GM18507 (cell line): ENCODE results near the gene LYSMD1.
A peak's percentile ranks its signal among the peaks of the same experiment; 100 is the strongest.
"Not testable (repeated sequence)": the region's sequence is repeated elsewhere in the genome, so short reads cannot be mapped to it uniquely, and the experiment has no call there.

ENCODE experiments used
- DNase-seq: peaks from one replicate; pipeline ENCODE4 v3.0.0; 2011; ENCODE audit warnings: low read depth; ENCODE audit not compliant: insufficient read length; ENCODE audit errors: extremely low spot score
- FAIRE-seq: peaks from 2 replicates; lab custom pipeline; 2011; peaks lifted over from hg19 to GRCh38; lab: Jason Lieb, UNC

The LYSMD1 gene

DNA sequence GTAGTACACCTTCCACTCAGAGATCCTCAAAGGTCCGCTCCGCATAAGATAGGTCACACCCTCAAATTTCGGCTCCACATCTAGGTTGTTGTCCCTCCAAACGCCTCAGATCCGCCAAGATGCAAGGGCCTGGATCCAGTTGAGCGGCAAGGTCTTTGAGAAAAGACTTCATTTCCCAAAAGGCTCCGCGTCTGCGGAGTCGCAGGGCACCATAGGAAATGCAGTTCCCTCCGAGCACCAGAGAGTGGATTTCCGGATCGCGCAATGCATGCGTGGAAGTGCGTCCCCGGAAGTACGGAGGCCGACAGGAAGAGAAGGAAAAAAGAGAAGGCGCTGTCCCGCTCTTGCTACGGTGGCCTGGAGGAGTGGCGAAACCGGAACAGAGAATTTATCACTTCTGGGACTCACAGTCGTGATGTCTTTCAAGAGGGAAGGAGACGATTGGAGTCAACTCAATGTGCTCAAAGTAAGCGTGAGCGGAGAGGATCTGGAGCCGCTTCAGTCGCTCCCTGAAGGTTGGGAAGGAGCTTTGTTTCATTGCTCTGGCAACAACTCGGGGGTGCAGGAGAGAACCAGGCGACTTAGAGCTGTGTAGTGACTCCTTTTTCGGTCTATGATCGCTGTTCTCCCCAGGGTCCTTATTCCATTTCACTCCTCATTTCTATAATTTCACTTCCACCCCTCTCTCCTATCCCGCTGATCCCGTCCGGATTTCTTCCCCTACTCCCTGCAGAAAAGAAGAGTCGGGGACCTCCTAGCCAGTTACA lies at the start of gene LYSMD1, which contains the start of gene SCNM1:
Gene LYSMD1 (minus strand): TSS at position 165 of the 767 bp plus-strand sequence. CDS start 644 bp downstream, outside the sequence.
Gene SCNM1 (plus strand): TSS at position 407 of the 767 bp plus-strand sequence. CDS start 9 bp downstream, at position 416.
- FAIRE-seq (peak; percentile 99), DNase-seq (peak; percentile 89)

DNA sequence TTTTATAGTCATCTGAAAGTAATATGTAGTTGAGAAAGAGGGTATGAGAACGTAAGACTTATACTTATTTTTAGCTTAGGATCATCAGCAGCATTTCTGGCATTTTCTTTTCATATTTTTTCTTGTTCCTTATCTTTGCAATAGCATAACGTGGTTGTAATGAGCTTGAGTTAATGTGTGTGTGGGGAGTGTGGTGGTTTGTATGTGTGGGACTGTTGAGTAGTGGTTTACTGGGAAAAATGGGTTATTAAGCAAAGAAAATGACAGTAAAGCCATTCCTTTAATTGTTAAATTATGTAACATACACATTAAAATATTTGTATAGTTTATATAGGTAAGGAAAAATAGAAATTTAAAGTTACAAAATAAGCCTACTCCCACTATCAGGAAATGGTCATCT lies 47.9 kb upstream of the LYSMD1 start:
- DNase-seq (no peak), FAIRE-seq (no peak)

- DNase-seq: no peak
- no peak for FAIRE-seq
Observed at GRCh38 chr1:151211972-151212705, 46.4 kb upstream of the LYSMD1 start.

DNA sequence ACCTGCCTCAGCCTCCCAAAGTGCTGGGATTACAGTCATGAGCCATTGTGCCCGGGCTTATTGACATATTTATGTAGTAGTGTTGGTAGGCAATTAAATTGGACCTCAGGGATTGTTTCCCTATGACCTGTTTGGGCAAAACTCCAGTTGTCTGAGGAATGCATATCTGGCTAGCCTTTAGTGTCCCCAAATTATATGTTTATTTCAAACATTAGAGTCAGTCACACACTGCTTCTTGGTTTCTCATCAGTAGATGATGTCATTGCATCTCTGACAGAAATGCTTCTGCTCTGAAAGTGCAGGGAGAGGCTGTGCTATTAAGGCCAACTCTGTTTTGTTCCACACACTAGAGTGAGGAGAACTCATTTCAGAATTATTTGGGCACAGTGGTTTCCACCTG lies 45.1 kb upstream of the LYSMD1 start:
- FAIRE-seq (no peak), DNase-seq (no peak)

DNA sequence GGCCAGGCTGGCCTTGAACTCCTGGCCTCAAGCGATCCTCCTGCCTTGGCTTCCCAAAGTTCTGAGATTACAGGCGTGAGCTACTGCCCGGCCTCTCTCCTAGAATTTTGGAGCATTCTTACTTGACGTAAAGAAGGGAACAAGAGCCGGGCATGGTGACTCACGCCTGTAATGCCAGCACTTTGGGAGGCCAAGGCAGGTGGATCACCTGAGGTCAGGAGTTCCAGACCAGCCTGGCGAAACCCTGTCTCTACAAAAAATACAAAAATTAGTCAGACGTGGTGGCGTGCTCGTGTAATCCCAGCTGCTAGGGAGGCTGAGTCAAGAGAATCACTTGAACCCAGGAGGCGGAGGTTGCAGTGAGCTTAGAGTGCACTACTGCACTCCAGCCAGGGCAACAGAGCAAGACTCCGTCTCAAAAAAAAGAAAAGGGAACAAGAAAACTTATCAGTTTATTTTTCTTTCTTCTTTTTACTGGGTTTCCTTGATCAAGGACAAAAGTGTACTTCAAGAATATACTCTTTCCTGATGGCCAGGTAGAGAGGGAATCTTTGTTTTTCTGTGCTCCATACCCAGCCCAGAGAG lies 39.8 kb upstream of the LYSMD1 start:
- DNase-seq, FAIRE-seq: not testable (repeated sequence)

DNA sequence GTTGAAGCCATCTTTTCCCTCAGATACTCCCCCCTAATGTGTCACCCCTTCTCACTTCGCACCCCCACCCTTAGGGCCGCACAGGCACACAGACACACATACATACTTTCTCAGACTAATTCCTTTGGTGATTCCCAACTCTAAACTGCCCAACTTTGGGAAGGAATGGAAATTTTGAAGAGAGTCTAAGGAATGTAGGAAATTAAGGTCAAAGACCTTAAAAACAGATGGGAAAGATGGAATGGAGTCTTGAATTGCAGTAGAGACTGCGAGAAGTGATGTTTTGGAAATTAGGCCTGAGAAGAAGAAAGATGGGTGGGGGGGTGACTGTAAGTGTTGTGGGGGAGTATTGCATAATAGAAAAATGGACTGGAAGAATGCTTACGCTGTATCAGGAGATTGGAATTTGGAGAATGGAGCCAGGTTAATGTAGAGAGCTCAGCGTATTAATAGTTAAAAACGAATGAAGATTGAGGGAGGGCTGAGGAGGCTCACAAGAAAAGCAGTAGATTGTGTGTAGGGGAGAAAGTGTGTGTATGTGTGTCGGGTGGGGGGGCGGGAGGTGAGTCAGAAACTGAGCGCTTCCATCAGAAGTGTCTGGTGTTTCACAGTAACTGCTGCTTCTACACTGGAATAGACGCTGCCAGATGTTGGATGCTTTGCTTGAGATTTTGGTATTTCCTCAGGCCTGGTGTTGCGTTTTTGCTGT lies 34.3 kb upstream of the LYSMD1 start:
- FAIRE-seq: no peak
- DNase-seq: no peak

GRCh38 chr1:151198254-151199127 lies 32.8 kb upstream of the LYSMD1 start, which contains the start of gene PIP5K1A:
PIP5K1A (plus strand) TSS chr1:151198552; CDS start chr1:151198997, 445 bp downstream.
- FAIRE-seq (peak; percentile 96), DNase-seq (peak; percentile 99)

- FAIRE-seq (no peak), DNase-seq (no peak)
Observed at GRCh38 chr1:151197863-151198253, 32.2 kb upstream of the LYSMD1 start.

- DNase-seq: no peak
- peak; percentile 73 for FAIRE-seq
Observed at GRCh38 chr1:151196292-151196800, 30.6 kb upstream of the LYSMD1 start.

DNA sequence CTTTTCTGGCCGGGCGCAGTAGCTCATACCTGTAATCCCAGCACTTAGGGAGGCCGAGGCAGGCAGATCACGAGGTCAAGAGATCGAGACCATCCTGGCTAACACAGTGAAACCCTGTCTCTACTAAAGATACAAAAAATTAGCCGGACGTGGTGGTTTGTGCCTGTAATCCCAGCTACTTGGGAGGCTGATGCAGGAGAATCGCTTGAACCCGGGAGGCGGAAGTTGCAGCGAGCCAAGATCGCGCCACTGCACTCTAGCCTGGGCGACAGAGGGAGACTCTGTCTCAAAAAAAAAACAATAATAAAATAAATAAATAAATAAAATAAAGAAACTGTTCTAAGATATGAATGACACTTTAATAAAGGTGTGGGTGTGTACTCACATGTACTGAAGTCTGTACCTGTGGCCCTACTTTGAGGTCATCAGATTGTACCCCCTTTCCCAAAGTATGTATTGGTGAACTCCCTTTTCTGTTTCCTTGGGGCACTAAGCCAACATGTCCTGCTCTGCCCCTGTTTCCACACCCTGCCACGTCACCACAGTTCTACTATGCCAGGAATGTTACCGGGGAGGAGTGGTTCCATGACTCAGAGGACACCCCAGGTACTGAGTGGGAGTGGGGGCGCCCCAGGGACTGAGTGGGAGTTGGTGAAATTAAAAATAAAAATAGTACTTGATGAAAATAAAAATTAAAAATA lies 29.3 kb upstream of the LYSMD1 start:
- not testable (repeated sequence) for FAIRE-seq, DNase-seq

GRCh38 chr1:151193856-151194255 lies 28.2 kb upstream of the LYSMD1 start:
- no peak for FAIRE-seq

DNA sequence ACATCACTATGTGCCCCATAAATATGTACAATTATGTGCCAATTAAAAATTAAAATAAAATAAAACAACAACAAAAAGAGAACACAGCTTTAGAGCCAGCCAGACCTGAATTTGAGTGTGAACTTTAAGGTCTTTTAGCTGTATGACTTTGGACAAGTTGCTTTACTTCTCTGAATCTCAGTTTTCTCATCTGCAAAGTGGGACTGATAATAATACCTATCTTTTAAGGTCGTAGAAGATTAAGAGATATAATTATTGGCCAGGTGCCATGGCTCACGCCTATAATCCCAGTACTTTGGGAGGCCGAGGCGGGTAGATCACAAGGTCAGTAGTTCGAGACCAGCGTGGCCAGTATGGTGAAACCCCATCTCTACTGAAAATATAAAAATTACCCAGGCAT lies 27.6 kb upstream of the LYSMD1 start:
- no peak for DNase-seq
- no peak for FAIRE-seq

More at GRCh38 chr1:151193856-151194255, 28.2 kb upstream of the LYSMD1 start:
- no peak for DNase-seq

DNA sequence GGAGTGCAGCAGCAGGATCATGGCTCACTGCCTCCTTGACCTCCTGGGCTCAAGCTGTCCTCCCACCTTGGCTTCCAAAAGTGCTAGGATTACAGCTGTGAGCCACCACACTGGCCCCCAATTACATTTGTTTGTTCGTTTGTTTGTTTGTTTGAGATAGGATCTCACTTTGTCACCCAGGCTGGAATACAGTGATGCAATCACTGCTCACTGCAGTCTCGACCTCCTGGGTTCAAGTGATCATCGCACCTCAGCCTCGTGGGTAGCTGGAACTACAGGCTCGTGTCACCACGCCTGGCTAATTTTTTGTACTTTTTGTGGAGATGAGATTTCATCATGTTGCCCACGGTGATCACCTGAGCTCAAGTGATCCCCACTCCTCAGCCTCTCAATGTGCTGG lies 26.3 kb upstream of the LYSMD1 start:
- DNase-seq (no peak), FAIRE-seq (no peak)

GRCh38 chr1:151189637-151190445 lies 24.1 kb upstream of the LYSMD1 start, which contains the start of gene VPS72:
VPS72 (minus strand) TSS chr1:151190197; CDS start chr1:151190121, 76 bp downstream.
- DNase-seq (peak; percentile 84), FAIRE-seq (peak; percentile 87)

- not testable (repeated sequence) for FAIRE-seq, DNase-seq
Observed at GRCh38 chr1:151188667-151189066, 23.0 kb upstream of the LYSMD1 start.

DNA sequence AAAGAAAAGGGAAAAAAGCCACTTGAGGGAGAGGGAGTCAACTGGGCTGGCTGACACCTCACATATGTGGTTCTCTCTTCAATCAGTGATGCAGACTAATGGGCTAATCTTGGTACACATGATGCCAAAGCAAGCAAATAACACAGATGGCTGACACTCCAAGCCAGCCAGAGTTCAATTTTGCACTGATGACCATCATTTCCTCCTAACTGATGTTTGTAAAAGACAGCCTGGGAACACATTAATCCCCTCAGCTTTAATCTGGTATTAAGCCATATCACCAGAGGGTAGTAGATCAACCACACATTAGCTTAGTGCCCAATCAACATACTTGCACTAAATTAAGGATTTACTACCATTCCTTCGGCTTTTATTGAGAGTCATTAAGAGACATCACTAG lies 21.5 kb upstream of the LYSMD1 start:
- FAIRE-seq (no peak), DNase-seq (no peak)

DNA sequence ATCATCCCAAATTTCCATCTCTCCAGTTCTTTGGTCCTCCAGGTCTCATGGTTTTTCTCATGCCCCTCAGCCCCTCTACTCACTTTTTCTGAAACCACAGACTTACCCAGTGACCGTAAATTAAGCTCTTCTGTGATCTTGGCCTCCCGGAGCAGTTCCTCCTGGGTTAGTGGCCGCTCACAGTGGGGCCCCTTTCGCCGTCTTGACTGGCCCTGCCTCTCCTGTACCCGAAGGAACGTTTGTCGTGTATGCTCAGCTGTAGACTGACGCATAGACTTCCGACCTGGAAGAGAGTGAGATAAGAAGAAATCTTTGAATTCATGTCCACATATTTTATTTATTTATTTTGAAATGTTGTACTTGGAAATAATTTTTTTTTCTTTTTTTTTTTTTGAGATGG lies 18.5 kb upstream of the LYSMD1 start:
- DNase-seq (no peak), FAIRE-seq (no peak)
